Skeletal muscle tissue (tissue), 4 donors: ENCODE data around the gene MB21D2. TPM values are rescaled to one million over a fixed set of nuclear protein-coding genes. Genes with fewer than 3 reads are reported as not detected.

ENCODE experiments used
- H3K27ac ChIP-seq: one replicate; pipeline ENCODE4 v1.7.0; 2013; ENCODE audit warnings: mild to moderate bottlenecking, low read depth, low read length, inconsistent platforms
- H3K27me3 ChIP-seq, 3 donors: one replicate each; pipeline ENCODE4 v1.7.0; 2013; ENCODE audit warnings: low read length in 3 of 3; ENCODE audit not compliant: control insufficient read depth in 3 of 3, insufficient read depth in 3 of 3
- H3K36me3 ChIP-seq, 3 donors: one replicate each; pipeline ENCODE4 v1.7.0; 2013; ENCODE audit warnings: low read length in 3 of 3; ENCODE audit not compliant: control insufficient read depth in 3 of 3, insufficient read depth in 3 of 3
- H3K4me1 ChIP-seq, 3 donors: one replicate each; pipeline ENCODE4 v1.7.0; 2013; ENCODE audit warnings: low read length in 3 of 3, mild to moderate bottlenecking in 3 of 3; ENCODE audit not compliant: control insufficient read depth in 3 of 3, insufficient read depth in 3 of 3
- H3K4me3 ChIP-seq, 3 donors: one replicate each; pipeline ENCODE4 v1.7.0; 2013; ENCODE audit warnings: low read length in 3 of 3
- H3K9ac ChIP-seq, 3 donors: one replicate each; pipeline ENCODE4 v1.7.0; 2013; ENCODE audit warnings: low read length in 3 of 3, mild to moderate bottlenecking in 3 of 3, moderate library complexity in 2 of 3, low read depth in 1 of 3
- H3K9me3 ChIP-seq, 3 donors: one replicate each; pipeline ENCODE4 v1.7.0; 2013; ENCODE audit warnings: low read length in 3 of 3; ENCODE audit not compliant: control insufficient read depth in 3 of 3
- total RNA-seq: library from RNA; depleted of rRNA; stranded (reverse); fragments of >200 nt; gene quantifications from one replicate; pipeline ENCODE4 v1.2.3, GENCODE V29; 2014
- donor health status: Osteomylitis.

MB21D2 gene
- total RNA-seq, 1 donor from 2014 or later: 24.0 TPM

GRCh38 chr3:192819001-192819569 is 98.6 kb downstream of the MB21D2 start:
- Histone ChIP-seq H3K9ac (no peak overlapping the region), H3K4me1 (peaks cover 0 to 2% (median 0%) of the 10 kb centered on the region in 3 donors), H3K36me3 (no peaks in the 10 kb centered on the region), H3K4me3 (no peak overlapping the region), H3K27me3 (no peaks in the 10 kb centered on the region), H3K27ac (no peak overlapping the region), H3K9me3 (no peaks in the 10 kb centered on the region)

- peaks cover 0 to 2% (median 0%) of the 10 kb centered on the region in 3 donors for H3K4me1 ChIP-seq
- no peaks in the 10 kb centered on the region for H3K9me3 ChIP-seq
- no peak overlapping the region for H3K4me3 ChIP-seq
- no peaks in the 10 kb centered on the region for H3K27me3 ChIP-seq
- H3K27ac ChIP-seq: no peak overlapping the region
- H3K36me3 ChIP-seq: no peaks in the 10 kb centered on the region
- no peak overlapping the region for H3K9ac ChIP-seq
Observed at GRCh38 chr3:192818126-192818525, 99.5 kb downstream of the MB21D2 start.

GRCh38 chr3:192817506-192817905 is 100.2 kb downstream of the MB21D2 start:
- Histone ChIP-seq H3K27ac (no peak overlapping the region), H3K4me1 (peaks cover 0 to 2% (median 0%) of the 10 kb centered on the region in 3 donors), H3K27me3 (no peaks in the 10 kb centered on the region), H3K36me3 (no peaks in the 10 kb centered on the region), H3K9ac (no peak overlapping the region), H3K9me3 (no peaks in the 10 kb centered on the region), H3K4me3 (no peak overlapping the region)

GRCh38 chr3:192817053-192817452 is 100.6 kb downstream of the MB21D2 start:
- H3K4me3 ChIP-seq: no peak overlapping the region
- H3K4me1 ChIP-seq: peaks cover 0 to 2% (median 0%) of the 10 kb centered on the region in 3 donors
- no peak overlapping the region for H3K27ac ChIP-seq
- H3K9me3 ChIP-seq: no peaks in the 10 kb centered on the region
- no peaks in the 10 kb centered on the region for H3K27me3 ChIP-seq
- H3K36me3 ChIP-seq: no peaks in the 10 kb centered on the region
- H3K9ac ChIP-seq: no peak overlapping the region

- H3K9ac ChIP-seq: no peak overlapping the region
- no peak overlapping the region for H3K4me3 ChIP-seq
- H3K36me3 ChIP-seq: no peaks in the 10 kb centered on the region
- no peaks in the 10 kb centered on the region for H3K27me3 ChIP-seq
- H3K4me1 ChIP-seq: peaks cover 0 to 2% (median 0%) of the 10 kb centered on the region in 3 donors
- H3K9me3 ChIP-seq: no peaks in the 10 kb centered on the region
- no peak overlapping the region for H3K27ac ChIP-seq
Observed at GRCh38 chr3:192816351-192816750, 101.3 kb downstream of the MB21D2 start.

DNA sequence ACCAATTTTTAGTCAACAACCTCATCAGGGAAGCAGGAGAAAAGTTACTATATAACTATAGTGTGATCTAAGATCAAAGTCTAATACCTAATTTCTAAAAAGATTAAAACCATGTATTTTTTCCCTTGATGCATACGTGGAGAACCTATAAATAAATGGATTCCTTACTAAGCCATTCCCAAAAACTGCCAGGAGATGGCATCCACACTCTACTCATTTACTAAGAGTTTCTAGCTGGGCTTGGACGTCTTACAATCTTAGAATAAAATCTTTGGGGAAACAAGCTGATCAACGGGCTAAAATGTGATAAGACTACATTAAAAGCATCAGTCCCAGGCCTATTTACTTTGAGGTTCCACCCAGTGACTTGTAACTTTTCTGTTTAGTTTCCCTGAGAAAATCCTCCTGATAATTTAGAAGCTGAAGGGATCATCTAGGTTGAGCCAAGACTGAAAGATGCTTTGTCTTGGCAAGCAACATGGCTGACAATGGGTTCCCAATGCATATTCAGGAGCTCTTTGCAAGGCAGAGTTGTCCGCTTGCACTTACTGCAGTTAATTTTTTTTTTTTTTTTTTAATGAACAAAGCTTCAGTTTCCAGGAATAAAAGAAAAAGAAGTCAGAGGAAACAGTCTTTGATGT is 104.8 kb downstream of the MB21D2 start:
- Histone ChIP-seq H3K9ac (no peak overlapping the region), H3K27me3 (no peaks in the 10 kb centered on the region), H3K4me3 (no peak overlapping the region), H3K9me3 (no peaks in the 10 kb centered on the region), H3K27ac (no peak overlapping the region), H3K4me1 (no peaks in the 10 kb centered on the region), H3K36me3 (no peaks in the 10 kb centered on the region)

- Histone ChIP-seq H3K27me3 (no peaks in the 10 kb centered on the region), H3K9me3 (no peaks in the 10 kb centered on the region), H3K4me1 (no peaks in the 10 kb centered on the region), H3K4me3 (no peak overlapping the region), H3K9ac (no peak overlapping the region), H3K27ac (no peak overlapping the region), H3K36me3 (no peaks in the 10 kb centered on the region)
Observed at GRCh38 chr3:192805711-192806110, 111.9 kb downstream of the MB21D2 start.

GRCh38 chr3:192804502-192804901 is 113.2 kb downstream of the MB21D2 start:
- H3K4me3 ChIP-seq: no peak overlapping the region
- no peaks in the 10 kb centered on the region for H3K36me3 ChIP-seq
- no peaks in the 10 kb centered on the region for H3K9me3 ChIP-seq
- H3K27me3 ChIP-seq: no peaks in the 10 kb centered on the region
- no peak overlapping the region for H3K9ac ChIP-seq
- H3K4me1 ChIP-seq: no peaks in the 10 kb centered on the region
- H3K27ac ChIP-seq: no peak overlapping the region

DNA sequence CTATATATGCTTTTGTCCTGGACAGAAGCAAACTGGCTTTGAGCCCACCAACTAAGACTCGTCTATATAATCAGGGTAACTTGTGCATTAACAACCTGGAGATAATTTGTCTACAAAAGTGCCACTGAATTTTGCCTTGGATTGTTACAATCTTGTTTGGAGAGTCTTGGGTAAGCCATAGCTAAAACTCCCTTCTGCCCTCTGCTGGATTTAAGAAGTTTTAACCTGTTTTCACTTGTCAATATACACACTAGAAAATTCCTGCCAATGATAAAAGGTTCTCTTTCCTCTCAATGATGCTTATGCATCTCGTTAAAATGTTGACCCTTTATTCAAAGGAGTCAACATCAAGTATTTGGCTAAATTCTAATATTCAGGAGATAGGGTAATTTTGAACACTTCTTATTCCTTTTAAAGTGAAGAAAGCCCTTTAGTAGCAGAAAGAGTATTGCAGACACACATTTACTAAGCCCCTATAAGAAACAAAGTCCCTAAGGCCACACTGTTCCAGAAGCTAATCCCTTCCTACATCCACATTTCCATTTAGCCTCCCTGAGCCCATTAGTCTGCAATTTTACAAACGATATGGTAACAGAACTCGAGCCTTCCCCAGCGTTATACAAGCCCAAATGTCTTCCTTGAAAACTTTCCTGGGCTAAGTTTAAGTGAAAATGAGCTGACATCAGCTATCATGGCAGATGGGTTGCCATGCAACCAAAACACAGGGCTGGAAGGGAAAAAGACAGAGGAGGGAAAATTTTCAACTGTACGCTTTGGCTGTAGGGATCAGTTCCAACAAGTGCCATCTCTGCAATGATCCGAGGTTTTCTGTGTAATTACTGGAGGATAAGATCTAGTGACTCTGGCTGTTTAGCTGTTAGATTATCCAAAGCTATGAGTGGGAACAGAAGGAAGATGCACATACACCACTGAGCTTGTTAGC is 114.4 kb downstream of the MB21D2 start:
- Histone ChIP-seq H3K9me3 (no peaks in the 10 kb centered on the region), H3K9ac (no peak overlapping the region), H3K36me3 (peaks cover 0 to 7% (median 2%) of the 10 kb centered on the region in 3 donors), H3K4me1 (no peaks in the 10 kb centered on the region), H3K27ac (no peak overlapping the region), H3K27me3 (no peaks in the 10 kb centered on the region), H3K4me3 (no peak overlapping the region)

DNA sequence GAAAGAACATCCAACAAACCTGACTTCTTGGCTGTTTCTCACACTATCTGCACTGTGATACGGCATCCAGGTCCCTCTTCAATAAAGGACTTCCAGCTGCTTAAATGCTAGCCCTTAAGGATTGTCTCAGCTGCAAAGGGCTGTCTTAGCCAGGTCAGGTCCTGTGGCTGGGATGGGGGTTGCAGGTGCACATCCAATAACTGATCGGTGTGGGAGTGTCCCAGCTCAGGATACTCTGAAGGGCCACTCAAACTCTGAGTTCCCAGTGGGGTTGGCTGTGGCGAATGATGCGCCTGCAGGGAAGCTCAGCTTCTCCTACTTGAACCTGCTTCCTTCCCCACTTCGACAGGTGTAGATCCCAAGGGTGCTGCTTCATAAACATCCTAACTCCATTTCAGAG is 115.7 kb downstream of the MB21D2 start:
- Histone ChIP-seq H3K36me3 (peaks cover 0 to 7% (median 2%) of the 10 kb centered on the region in 3 donors), H3K9me3 (no peaks in the 10 kb centered on the region), H3K9ac (no peak overlapping the region), H3K4me3 (no peak overlapping the region), H3K27me3 (no peaks in the 10 kb centered on the region), H3K4me1 (no peaks in the 10 kb centered on the region), H3K27ac (no peak overlapping the region)
